GM19240 (cell line): ENCODE measurements around the gene CD44.

Experiments
- DNase-seq: peaks from one replicate; pipeline ENCODE4 v3.0.0; 2011; ENCODE audit warnings: low spot score; ENCODE audit not compliant: insufficient read length

Gene CD44

GRCh38 chr11:35112056-35112845 is 26.7 kb upstream of the CD44 start:
- no peak for DNase-seq

GRCh38 chr11:35112846-35113105 is 26.2 kb upstream of the CD44 start:
- no peak for DNase-seq

DNA sequence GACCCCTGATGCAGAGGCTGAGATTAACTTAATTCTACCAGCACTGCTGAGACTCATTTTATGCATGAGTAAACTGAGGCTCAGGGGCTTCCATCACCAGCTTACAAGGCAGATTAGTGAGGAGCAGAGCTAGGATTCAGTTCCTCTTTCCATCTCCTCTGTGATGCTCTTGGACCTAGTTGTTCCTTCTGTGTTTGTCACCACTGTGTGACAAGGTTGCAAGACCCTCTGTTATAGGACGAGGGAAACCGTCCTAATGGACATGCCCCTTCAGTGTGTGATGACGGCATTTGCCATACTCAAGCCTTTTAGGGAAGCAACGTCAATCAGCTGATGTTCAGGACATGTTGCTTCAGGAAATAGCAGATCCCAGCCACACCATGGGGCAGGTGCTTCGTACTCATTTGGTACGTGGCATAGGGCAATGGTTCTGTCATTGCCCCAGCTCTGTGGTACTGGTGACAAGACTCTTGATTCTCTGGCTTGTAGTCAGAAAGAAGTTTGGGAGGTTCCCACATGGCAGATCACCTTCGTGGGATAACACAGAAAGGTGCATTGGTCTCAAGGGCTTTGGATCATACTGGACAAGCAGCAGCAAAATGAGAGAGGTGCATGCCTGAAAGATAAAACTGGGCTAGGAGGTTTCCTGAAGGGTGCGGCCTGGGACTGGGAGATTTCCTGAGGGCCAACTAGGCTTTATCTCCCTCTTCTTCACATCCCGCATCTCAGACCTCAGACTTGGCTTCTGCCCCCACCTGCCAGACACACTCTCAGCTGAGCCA is 23.9 kb upstream of the CD44 start:
- DNase-seq = no peak

DNA sequence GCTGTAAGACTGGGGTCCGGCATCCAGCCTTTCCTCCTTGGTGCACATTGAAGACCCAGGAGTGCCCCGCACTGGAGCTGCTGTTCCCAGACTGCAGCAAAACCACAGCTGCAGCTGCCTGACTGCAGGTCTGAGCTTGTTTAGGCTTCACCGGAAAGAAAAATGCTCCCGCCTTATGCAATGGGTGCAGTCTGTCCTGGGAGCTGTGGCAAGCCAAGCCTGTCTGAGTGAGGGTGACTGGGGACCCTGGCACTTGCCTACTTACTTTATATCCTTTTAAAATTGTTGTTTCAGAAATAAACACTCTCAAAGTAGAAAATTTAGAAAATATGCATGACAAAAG is 23.3 kb upstream of the CD44 start:
- no peak for DNase-seq

DNA sequence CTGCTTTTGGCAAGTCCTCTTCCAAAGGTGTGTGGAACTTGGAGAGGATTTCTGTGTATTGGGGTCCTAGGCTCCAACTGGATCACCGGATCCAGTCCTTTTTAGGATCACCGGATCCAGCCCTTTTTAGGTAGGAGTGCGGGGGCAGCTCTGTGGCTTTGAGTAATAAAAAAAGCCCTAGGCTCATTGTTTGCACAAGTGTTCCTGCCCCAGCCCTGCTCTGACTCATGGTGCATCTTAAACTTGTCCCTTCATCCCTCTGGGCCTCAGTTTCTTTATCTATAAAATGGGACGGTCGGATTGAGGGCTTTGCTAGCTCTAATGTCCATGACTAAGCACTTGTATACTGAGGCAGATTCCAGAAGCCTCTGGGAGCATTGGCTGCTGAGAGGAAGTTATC is 22.7 kb upstream of the CD44 start:
- no peak for DNase-seq

GRCh38 chr11:35116762-35117640 is 22.0 kb upstream of the CD44 start:
- no peak for DNase-seq

DNA sequence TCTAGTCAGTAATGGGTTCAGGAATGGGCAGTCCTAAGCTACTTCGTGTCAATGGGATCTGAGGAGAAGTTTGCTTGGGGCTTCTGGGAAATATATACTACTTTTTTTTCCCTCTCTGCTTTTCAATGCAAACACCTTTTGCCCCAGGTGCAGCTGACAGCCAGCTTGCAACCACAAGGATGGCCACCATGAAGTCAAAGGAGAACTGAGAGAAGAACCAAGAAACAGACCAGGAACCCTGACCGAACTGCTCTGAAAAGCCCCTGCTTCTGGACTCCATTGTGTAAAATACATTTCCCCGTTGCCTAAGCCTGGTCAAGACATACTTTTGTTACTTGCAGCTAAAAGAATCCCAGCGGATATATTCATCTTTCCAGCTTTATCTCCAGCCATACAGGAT is 20.1 kb upstream of the CD44 start:
- no peak for DNase-seq

- DNase-seq = no peak
These were observed 17.6 kb upstream of the CD44 start for GRCh38 chr11:35121326-35121865.

- no peak for DNase-seq
These were observed 16.7 kb upstream of the CD44 start for GRCh38 chr11:35122308-35122707.

DNA sequence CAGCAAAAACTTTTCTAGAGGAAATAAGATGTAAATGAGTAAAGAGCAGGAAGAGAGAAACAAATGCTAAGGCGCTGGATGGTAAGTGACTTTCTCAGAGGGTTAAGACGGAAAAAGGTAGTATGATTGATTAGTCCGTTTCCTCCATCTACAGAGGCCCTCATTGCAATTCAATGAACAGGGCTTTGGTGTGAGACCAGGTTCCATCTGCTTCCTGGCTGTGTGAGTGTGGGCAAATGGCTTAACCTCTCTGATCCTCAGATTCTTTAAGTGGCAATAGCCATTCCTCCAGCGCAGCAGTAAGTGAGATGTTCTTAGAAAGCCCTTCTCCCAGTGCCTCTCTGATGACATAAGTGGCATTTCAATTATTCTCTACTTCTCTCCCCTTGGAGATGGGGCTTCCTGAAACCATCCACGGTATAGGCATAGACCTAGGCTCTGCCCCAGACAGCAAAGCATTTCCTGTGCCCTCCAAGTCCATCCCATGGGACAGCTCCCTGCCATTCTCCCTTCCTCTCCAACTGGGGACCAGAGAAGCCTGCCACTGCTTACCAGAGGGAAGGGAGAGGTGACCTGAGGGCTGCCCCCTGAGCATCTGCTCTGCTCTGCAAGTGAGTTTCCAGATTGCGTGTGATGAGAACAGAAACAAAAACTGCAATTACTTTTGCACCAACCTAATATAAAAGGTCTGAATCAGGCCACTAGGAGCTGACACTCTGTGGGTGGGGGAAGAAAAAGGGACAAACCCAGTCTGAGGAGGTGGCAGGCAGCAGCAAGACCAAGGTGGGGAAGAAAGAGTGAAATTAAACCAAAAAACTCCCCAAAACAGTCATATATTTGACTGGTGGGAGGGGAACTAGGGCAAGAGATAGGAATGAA is 12.7 kb upstream of the CD44 start:
- DNase-seq = peak; percentile 29

DNA sequence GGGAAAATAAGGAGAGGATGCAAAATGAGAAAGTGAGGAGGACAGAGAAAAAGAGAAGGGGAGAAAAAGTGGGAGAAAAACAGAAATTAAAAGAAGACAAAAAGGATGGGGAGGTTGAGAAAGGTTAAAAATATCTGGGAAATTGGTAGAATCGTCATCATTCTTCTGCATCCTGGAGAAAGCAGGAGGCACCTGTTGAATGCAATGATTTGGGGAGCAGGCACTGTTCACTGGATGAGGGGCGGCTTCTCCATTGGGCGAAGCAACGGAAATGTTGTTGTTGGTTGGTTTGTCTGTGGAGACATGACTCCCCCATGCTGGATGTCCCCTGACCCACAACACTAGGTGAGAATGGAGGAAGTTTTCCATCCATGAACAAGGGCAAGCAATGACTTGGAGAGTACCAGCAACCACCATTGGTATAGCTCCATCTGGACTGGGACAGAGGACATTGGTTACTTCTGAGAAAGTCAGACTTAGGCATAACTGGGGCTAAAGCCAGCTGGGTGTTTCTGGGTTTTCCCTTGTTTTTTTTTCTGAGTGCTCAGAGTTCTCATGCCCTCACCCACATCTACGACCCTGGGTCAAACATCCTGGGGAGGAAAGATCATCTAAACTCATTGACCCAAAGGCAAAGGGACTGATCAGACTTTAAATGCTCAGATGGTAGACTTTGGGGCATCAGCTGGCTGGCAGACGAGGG is 11.9 kb upstream of the CD44 start:
- DNase-seq = no peak

GRCh38 chr11:35127619-35128018 is 11.4 kb upstream of the CD44 start:
- no peak for DNase-seq

- DNase-seq = no peak
These were observed 7.9 kb upstream of the CD44 start for GRCh38 chr11:35131094-35131493.

DNA sequence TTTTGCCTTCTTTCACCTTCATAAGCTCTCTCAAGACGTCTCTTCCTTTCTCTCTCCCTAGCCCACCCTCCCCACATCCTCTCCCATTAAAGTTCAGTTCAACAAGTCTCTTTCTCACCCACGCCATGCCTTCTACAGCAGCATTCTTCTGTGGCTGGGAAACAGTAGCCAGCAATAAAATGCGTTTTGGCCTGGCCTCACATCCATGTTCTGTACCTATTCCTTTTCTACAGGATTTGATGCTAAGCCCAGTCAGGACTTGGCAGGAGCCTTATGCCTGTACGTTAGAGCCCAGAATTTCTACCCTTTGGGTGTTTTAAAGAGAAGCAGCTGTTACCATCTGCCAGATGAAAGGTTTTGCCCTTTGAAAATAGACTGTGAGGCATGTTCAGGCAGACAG is 7.1 kb upstream of the CD44 start:
- DNase-seq = no peak

GRCh38 chr11:35133656-35134055 is 5.3 kb upstream of the CD44 start:
- DNase-seq = no peak

DNA sequence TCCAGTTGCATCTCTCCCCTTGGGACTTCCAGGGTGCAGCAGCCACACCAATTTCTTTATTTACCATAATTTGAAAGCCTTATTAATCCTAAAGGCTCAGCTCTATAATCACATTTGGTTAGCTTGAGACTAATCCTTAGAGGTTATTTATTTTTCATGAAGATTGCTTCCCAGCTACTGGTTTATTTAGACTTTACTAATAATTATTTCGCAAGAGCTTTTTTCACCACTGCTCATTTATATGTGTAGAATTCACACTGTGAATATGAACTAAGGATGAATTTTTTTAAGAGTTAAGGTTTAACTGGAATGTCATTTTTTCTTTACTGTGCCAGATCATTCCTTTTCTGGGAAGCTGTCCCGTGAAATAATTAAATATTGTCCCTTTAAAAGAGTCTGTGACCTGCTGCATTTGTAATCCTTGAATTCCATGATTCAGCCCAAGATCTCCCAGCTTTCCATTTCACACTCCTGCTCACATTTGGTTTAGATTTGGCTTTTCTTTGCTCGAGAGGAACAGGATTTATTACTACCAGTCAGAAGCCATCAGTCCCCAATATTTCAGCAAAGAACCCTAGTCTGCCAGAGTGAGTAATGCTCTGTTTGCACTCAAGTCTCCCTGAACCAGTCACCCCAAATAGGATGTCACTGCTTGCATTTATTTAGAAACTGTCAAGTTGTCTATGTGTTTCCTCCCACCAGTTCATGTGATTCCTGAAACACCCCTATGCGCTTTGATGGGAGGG is 4.4 kb upstream of the CD44 start:
- DNase-seq = no peak

DNA sequence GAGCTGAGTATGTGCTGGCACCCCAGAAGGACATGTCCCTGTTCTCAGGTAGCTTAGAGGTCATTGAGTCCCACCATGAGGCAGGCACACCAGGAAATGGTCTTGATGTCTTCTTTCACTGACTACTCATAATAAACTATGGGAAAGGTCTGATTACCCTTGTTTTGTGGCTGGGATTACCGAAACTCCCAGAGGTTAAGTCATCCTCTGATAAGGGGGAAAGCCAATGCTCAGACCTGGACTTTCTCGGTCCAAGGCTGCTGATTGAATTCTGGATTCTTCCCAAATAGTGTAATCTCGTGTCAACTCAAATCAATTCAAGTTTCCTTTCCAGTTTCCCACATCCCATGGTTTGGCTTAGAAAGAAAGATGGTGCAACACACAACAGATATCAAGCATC is 3.7 kb upstream of the CD44 start:
- no peak for DNase-seq

- no peak for DNase-seq
These were observed 2.7 kb upstream of the CD44 start for GRCh38 chr11:35136311-35136710.

GRCh38 chr11:35138058-35138457 is 913 bp upstream of the CD44 start:
- no peak for DNase-seq

GRCh38 chr11:35138606-35138942 is 397 bp upstream of the CD44 start:
- DNase-seq = no peak
